Measurements from ENCODE around the gene ADGRL2. TPM values are rescaled to one million over a fixed set of nuclear protein-coding genes. Genes with fewer than 3 reads are reported as not detected.

ADGRL2 gene
- total RNA-seq, 3 donors from 2014 or later = 4.5 to 31.7 (median 9.2) TPM

DNA sequence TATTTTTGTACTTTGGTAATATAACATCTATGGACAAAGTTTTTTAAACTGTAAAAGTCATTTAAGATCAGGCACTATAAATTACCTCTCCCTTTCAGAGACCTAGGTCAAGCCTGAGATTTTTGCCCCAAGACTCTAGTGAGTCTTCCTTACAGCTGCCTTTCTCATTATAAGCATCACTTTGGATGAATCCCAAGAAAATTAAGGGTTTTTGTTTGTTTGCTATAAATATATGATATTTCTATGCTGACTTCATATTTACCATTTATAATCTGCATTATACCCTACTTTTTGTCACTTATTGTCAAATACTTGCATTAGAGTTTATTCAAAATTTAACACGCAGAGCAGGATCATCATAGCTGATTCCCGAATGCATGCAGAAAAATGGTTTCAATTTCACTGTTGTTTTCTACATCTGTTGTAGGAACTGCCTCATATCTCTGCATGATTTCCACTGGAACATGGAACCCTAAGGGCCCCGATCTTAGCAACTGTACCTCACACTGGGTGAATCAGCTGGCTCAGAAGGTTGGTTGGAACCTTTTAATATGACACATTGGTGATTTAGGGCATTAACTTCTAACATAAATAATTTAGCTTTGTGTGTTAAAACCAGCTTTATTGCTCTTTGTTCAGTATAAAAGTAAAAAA, 150.0 kb downstream of the ADGRL2 start:
- TF ChIP-seq, protein P1, sequence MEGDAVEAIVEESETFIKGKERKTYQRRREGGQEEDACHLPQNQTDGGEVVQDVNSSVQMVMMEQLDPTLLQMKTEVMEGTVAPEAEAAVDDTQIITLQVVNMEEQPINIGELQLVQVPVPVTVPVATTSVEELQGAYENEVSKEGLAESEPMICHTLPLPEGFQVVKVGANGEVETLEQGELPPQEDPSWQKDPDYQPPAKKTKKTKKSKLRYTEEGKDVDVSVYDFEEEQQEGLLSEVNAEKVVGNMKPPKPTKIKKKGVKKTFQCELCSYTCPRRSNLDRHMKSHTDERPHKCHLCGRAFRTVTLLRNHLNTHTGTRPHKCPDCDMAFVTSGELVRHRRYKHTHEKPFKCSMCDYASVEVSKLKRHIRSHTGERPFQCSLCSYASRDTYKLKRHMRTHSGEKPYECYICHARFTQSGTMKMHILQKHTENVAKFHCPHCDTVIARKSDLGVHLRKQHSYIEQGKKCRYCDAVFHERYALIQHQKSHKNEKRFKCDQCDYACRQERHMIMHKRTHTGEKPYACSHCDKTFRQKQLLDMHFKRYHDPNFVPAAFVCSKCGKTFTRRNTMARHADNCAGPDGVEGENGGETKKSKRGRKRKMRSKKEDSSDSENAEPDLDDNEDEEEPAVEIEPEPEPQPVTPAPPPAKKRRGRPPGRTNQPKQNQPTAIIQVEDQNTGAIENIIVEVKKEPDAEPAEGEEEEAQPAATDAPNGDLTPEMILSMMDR (IDR thresholded peaks at IDR 0.05) = no peak
- Histone ChIP-seq H3K4me1 (ENCODE audit: low read depth) (no peaks in the 10 kb centered on the region), H3K36me3 (ENCODE audit: low read depth) (no peaks in the 10 kb centered on the region), H3K4me3 (no peak overlapping the region), H3K9me3 (no peaks in the 10 kb centered on the region)
- ATAC-seq (no peak), DNase-seq (no peak)
- intact Hi-C loops (cut with DNase I, micrococcal nuclease) = no loop called here

DNA sequence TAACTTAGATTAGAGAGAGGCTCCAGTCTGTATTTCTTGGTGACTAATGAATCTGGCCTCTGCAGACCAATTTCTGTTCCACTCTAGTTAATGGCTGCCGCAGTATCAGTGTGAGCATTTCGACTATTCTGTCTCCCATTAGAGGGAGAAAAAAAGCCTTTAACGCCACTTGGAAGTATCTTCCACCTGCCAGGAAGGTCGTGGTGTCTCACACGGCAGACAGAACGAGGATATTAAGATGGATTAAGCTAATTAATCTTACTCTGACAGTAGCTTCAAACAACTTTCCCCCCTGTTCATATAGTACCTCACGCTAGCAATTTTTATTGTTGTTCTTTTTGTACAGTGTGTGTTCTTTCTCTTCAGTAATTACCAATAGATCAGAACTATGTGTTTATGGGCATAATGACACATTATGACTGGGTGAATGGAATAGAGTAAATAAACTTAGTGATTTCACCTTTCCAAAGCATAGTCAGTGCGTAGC, 153.8 kb downstream of the ADGRL2 start:
- ATAC-seq (no peak), DNase-seq (no peak)
- Histone ChIP-seq H3K4me3 (no peak overlapping the region), H3K9me3 (no peaks in the 10 kb centered on the region), H3K4me1 (ENCODE audit: low read depth) (no peaks in the 10 kb centered on the region), H3K36me3 (ENCODE audit: low read depth) (no peaks in the 10 kb centered on the region)
- TF ChIP-seq, protein P1 (IDR thresholded peaks at IDR 0.05) = no peak
- intact Hi-C loops (cut with DNase I, micrococcal nuclease) = no loop called here

DNA sequence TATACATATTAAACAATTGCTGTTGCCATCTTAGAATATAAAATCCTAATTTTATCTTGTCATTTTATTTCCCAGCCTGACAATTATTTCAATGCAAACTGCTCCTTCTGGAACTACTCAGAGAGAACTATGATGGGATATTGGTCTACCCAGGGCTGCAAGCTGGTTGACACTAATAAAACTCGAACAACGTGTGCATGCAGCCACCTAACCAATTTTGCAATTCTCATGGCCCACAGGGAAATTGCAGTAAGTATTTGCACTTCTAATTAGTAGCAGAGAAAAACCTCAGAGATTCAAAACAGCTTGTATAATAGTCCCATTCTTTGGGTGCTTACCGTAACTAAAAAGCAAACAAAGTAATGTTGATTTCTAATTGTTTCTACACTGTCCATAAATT, 167.2 kb downstream of the ADGRL2 start:
- ATAC-seq (no peak), DNase-seq (no peak)
- H3K4me1 ChIP-seq (ENCODE audit: low read depth) = no peaks in the 10 kb centered on the region
- H3K9me3 ChIP-seq = no peaks in the 10 kb centered on the region
- intact Hi-C loops (cut with DNase I, micrococcal nuclease) = no loop called here
- no peak overlapping the region for H3K4me3 ChIP-seq
- TF ChIP-seq, protein P1 (IDR thresholded peaks at IDR 0.05) = no peak
- no peaks in the 10 kb centered on the region for H3K36me3 ChIP-seq (ENCODE audit: low read depth)

DNA sequence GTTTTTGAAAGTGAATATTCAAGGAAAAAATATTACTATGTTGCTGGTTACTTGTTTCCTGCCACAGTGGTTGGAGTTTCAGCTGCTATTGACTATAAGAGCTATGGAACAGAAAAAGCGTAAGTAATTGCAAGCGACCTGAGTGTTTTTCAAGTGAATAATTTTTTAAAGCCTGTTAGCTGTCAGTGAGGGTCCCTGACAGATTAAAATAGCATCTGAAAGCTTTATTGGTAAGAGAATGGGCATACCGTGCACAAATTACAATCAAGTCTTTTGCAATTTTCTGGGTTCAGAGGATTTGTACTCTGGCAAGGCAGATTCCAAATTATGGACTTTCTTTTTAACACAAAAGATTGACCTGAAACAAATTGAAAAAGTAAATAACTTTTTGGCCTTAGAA, 169.7 kb downstream of the ADGRL2 start:
- ATAC-seq = no peak

DNA sequence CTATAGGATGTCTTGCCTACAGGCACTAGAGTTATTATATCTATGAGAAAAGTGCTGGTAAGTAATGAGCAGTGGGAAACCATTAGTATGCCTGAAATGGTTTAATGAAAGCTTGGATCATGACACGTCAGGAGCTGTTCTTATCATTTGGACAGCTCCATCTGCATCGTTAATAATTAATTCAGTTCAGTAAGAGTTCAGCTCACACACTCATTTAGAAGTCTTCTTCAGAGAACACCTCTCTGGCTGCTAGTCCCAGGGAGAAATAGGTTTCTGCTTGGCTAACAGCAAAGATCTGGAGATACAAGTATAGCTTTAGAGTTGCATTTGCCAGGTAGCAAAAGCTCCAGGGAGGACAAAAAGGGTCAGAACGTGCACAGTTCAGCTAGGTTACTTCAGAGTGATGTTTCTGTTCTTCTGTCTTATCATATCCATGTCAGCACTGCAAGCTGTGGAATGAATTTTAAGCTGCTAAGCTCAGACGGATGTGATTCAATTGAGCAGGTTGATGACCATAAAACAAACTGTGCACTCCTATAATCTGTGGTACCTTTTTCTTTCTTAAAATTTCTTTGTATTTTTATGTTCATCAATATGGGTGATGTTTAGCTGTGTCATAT, 173.6 kb downstream of the ADGRL2 start:
- intact Hi-C loops (cut with DNase I, micrococcal nuclease) = no loop called here
- H3K36me3 ChIP-seq (ENCODE audit: low read depth) = no peaks in the 10 kb centered on the region
- no peak for ATAC-seq

More for the DNA sequence above, 169.7 kb downstream of the ADGRL2 start:
- TF ChIP-seq, protein P1 (IDR thresholded peaks at IDR 0.05) = no peak
- Histone ChIP-seq H3K4me1 (ENCODE audit: low read depth) (no peaks in the 10 kb centered on the region), H3K4me3 (no peak overlapping the region), H3K9me3 (no peaks in the 10 kb centered on the region), H3K36me3 (ENCODE audit: low read depth) (no peaks in the 10 kb centered on the region)
- DNase-seq = no peak
- intact Hi-C loops (cut with DNase I, micrococcal nuclease) = no loop called here

More for the DNA sequence above, 173.6 kb downstream of the ADGRL2 start:
- TF ChIP-seq, protein P1 (IDR thresholded peaks at IDR 0.05) = no peak
- H3K4me3 ChIP-seq = no peak overlapping the region
- no peak for DNase-seq
- H3K9me3 ChIP-seq = no peaks in the 10 kb centered on the region
- H3K4me1 ChIP-seq (ENCODE audit: low read depth) = no peaks in the 10 kb centered on the region
